Panc1 (cell line): ENCODE data around the gene TRIM37. TPM values are rescaled to one million over a fixed set of nuclear protein-coding genes. Genes with fewer than 3 reads are reported as not detected.
A peak's percentile ranks its signal among the peaks of the same experiment; 100 is the strongest.

Source experiments
- ATAC-seq: fragments of 200-7000 bp; cut with Tn5 transposase; 2 replicates; pipeline ENCODE4 v1.9.1; 2020; ENCODE audit warnings: mild to moderate bottlenecking, moderate library complexity
- BruUV-seq: library from RNA; stranded (reverse); fragments of 400-500 nt; replicated peaks from 2 replicates; lab custom pipeline; 2021; lab: Mats Ljungman, UMichigan
- CTCF ChIA-PET: fragments of 300-600 bp; sonication (Branson Sonifier 250); formaldehyde crosslinking; loops from one replicate; lab custom pipeline; 2022; ENCODE audit warnings: antibody characterized with exemption; lab: Charles Lee
- POLR2A ChIA-PET: fragments of 300-600 bp; sonication (Branson Sonifier 250); formaldehyde crosslinking; loops from one replicate; lab custom pipeline; 2022; ENCODE audit warnings: antibody characterized with exemption; lab: Charles Lee
- DNase-seq: peaks from one replicate; pipeline ENCODE4 v3.0.0-alpha.2; 2010; ENCODE audit warnings: low read depth, low spot score
- H3K27ac ChIP-seq: 2 replicates; pipeline ENCODE4 v1.5.1; 2011; ENCODE audit warnings: mild to moderate bottlenecking, low read length, inconsistent platforms
- H3K27me3 ChIP-seq: fragments of 200-500 bp; sonication (Bioruptor generic); 2 replicates; pipeline ENCODE4 v1.6.0; 2014; ENCODE audit warnings: low read length, inconsistent platforms; ENCODE audit not compliant: control insufficient read depth, insufficient read depth
- H3K36me3 ChIP-seq: fragments of 200-500 bp; sonication (Bioruptor generic); 2 replicates; pipeline ENCODE4 v1.5.1; 2014; ENCODE audit warnings: inconsistent platforms, mild to moderate bottlenecking, low read length, moderate library complexity; ENCODE audit not compliant: control insufficient read depth, insufficient read depth
- H3K4me1 ChIP-seq: 2 replicates; pipeline ENCODE4 v1.5.1; 2011; ENCODE audit warnings: inconsistent platforms, mild to moderate bottlenecking, low read length, moderate library complexity; ENCODE audit not compliant: control insufficient read depth, insufficient read depth
- H3K4me3 ChIP-seq, 2 experiments: 2 replicates each; pipeline ENCODE4 v1.5.1; 2011 to 2012; ENCODE audit warnings: low read depth in 2 of 2, low read length in 2 of 2, mild to moderate bottlenecking in 2 of 2, inconsistent platforms in 1 of 2, moderate library complexity in 1 of 2
- H3K9me3 ChIP-seq: fragments of 200-500 bp; sonication (Bioruptor generic); 2 replicates; pipeline ENCODE4 v1.5.1; 2014; ENCODE audit warnings: low read depth, mild to moderate bottlenecking, inconsistent platforms, low read length, moderate library complexity; ENCODE audit not compliant: control insufficient read depth, insufficient read depth
- CTCF ChIP-seq: fragments of 450-650 bp; IDR thresholded peaks from 2 replicates; pipeline ENCODE4 v1.5.1; 2017; ENCODE audit warnings: mild to moderate bottlenecking
- POLR2AphosphoS5 ChIP-seq: IDR thresholded peaks from 2 replicates; pipeline ENCODE4 v1.6.1; 2012; ENCODE audit warnings: mild to moderate bottlenecking, low read depth, low read length, moderate library complexity
- REST ChIP-seq, 2 experiments: IDR thresholded peaks; 2 replicates each; pipeline ENCODE4 v1.6.1; 2011 to 2012; ENCODE audit warnings: low read depth in 2 of 2, control low read depth in 1 of 2, low read length in 1 of 2, mild to moderate bottlenecking in 1 of 2, moderate library complexity in 1 of 2; ENCODE audit not compliant: insufficient read depth in 1 of 2
- SIN3A ChIP-seq: IDR thresholded peaks from 2 replicates; pipeline ENCODE4 v1.6.1; 2012; ENCODE audit warnings: low read depth, mild to moderate bottlenecking, low read length, moderate library complexity, borderline replicate concordance; ENCODE audit not compliant: insufficient read depth
- TCF7L2 ChIP-seq: IDR thresholded peaks from 2 replicates; pipeline ENCODE4 v1.6.1; 2011; ENCODE audit warnings: mild to moderate bottlenecking, low read depth, low read length, inconsistent platforms
- in situ Hi-C: cut with HindIII; loops from 2 replicates; pipeline ENCODE4 v1.10.0; 2016; ENCODE audit warnings: low sequenced_read_pairs, low pct_unique_long_range_greater_than_20kb
- intact Hi-C: fragments of 100-400 bp; cut with micrococcal nuclease; formaldehyde crosslinking; loops from one replicate; pipeline ENCODE4 v1.10.0; 2022; ENCODE audit not compliant: unreplicated experiment
- total RNA-seq: library from RNA; stranded (reverse); gene quantifications from one replicate; pipeline ENCODE4 v1.2.1, GENCODE V29; 2021; ENCODE audit not compliant: unreplicated experiment

Gene TRIM37
- total RNA-seq, 1 experiment from 2014 or later = 43.3 TPM

DNA sequence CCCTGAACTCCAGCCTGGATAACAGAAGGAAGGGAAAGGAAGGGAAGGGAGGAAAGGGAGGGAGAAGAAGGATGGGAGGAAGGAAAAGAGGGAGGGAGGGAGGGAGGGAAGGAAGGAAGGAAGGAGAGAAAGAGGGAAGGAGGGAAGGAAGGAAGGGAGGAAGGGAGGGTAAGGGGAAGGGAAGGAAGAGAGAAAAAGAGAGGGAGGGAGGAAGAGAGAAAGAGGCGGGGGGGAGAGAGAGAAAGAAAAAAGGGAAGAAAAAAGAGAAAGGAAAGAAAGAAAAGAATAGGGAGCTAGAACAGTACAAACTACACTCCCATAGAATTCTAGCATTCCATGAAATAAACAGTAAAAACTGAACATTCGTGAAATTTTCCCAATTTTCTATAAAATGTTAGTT lies 23.1 kb upstream of the TRIM37 start:
- ChIA-PET POLR2A (interaction anchor here (0.6 to 0.9 kb wide), 2 partner anchors 581 to 666 kb away, joined by 8 to 9 read pairs; no protein-coding TSS in a partner anchor), CTCF (no interaction called here)
- Histone ChIP-seq H3K4me1 (no peaks in the 10 kb centered on the region; the same call in 1 of the 2 replicates), H3K4me3 (no peak overlapping the region), H3K27ac (no peak overlapping the region), H3K27me3 (no peaks in the 10 kb centered on the region), H3K9me3 (no peaks in the 10 kb centered on the region), H3K36me3 (no peaks in the 10 kb centered on the region)
- intact Hi-C loops = no loop called here
- DNase-seq = no peak
- no peak for ATAC-seq
- BruUV-seq = no TSS peak
- TF ChIP-seq SIN3A (no peak), CTCF (no peak), TCF7L2 (no peak), REST (IDR thresholded peaks at IDR 0.05; ENCODE audit: insufficient read depth in 1 of 2, low read depth in 2 of 2, low read length in 1 of 2) (no peak), POLR2AphosphoS5 (no peak)
- in situ Hi-C loops = no loop called here

DNA sequence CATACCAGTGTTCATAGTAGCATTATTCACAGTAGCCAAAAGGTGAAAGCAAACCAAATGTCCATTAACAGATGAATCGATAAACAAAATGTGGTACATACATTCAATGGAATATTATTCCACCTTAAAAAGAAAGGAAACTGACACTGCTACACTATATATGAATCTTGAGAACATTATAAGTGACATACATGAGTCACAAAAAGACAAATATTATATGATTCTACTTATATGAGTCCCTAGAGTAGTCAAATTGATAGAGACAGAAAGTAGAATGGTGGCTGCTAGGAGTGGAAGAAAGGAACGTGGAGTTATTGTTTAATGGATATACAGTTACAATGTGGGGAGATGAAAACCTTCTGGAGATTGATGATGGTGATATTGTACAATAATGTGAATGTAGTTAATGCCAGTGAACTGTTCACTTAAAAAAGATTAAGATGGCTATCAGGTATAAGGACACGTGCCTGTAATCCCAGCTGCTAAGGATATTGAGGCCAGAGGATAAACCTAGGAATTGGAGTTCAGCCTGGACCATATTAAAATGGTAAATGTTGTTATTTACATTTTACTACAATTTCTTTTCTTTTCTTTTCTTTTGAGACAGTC lies 20.2 kb upstream of the TRIM37 start:
- Histone ChIP-seq H3K4me3 (no peak overlapping the region), H3K9me3 (no peaks in the 10 kb centered on the region), H3K4me1 (no peaks in the 10 kb centered on the region), H3K36me3 (no peaks in the 10 kb centered on the region), H3K27ac (no peak overlapping the region), H3K27me3 (no peaks in the 10 kb centered on the region)
- ATAC-seq = no peak
- in situ Hi-C loops = no loop called here
- intact Hi-C loops = no loop called here
- no peak for DNase-seq
- TF ChIP-seq TCF7L2 = no peak
- TF ChIP-seq CTCF = no peak
- no peak for TF ChIP-seq POLR2AphosphoS5
- TF ChIP-seq SIN3A = no peak
- TSS peak; percentile 46 for BruUV-seq
- CTCF ChIA-PET = no interaction called here
- POLR2A ChIA-PET = no interaction called here
